GM18867 (cell line): ENCODE results near the gene TMEM221.

ENCODE experiments used
- ATAC-seq: cut with Tn5 transposase; IDR thresholded peaks from one replicate; pipeline ENCODE4 v1.9.1; 2021; ENCODE audit warnings: mild to moderate bottlenecking, moderate library complexity; ENCODE audit not compliant: unreplicated experiment

The TMEM221 gene

DNA sequence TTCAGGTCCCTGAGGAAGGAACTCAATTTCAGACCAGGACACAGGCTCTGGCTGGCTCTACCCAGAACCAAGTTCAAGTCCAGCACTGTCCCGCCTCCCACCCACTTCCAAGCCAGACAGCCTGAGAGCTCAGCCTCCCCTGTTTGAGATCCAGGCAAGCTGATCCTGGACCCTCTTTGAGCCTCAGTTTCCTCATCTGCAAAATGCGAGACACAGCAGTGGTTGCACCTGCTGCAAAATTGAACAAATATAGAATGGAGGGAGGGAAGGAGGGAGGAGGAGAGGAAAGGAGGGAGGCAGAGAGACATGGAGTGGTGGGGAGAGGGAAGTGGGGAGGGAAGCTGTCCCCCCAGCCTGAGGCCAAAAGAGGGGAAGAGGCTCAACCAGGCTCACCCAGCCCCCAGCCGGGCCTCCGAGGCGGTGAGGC is 751 bp downstream of the TMEM221 start:
- ATAC-seq: no peak

DNA sequence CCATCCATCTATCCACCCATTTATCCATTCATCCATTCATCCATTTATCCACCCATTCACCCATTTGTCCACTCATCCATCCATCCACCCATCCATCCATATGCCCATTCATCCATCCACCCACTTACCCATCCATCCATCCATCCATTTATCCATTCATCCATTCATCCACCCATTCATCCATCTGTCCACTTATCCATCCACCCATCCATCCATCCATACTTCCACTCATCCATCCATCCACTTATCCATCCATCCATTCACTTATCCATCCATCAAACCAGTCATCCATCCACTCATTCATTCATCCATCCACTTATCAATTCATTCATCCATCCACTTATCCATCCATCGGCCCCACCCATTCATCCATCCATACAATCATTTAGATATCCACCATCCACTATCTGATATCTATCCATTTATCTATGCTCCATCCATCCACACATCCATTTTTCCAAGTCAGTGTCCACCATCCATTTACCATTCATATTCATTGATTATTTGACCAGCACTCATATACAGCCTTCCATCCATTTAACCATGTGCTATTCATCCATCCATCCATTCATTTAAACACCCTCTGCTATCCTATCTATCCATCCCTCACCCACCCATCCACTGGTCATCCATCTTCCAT is 2.8 kb downstream of the TMEM221 start:
- ATAC-seq: no peak

DNA sequence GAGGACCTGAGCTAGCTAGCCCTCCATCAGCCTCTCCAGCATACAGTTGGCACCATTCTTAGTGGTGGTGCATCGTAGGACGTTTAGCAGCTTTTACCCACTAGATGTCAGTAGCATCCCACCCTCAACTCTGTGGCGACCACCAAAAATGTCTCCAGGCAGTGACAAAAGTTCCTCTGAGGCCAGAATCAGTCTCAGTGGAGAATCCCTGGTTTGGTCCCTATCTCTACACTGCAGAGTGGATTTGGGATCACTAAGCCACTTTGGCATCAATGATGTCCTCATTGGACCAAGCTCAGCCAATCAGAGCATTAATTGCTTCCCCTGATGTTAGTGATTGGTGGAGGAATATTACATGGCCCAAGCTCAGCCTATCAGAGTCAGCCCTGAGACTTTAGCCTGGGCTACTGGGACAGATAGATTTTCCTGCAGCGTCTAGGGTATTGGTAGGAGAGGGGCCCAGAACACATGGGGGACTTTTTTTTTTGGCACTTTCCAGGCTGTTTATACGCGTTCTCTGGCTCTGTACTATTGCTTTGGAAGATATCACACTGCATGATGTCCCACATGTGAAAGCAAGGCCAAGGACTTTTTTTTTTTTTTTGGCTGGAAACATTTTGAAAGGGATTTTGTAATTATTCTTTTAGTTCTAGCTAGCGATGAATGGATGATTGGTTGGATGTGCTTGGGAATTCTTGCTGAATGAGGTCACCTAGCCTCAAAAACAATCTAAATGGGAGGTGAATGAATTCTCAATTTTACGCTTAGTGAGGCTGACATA is 7.0 kb downstream of the TMEM221 start:
- no peak for ATAC-seq

DNA sequence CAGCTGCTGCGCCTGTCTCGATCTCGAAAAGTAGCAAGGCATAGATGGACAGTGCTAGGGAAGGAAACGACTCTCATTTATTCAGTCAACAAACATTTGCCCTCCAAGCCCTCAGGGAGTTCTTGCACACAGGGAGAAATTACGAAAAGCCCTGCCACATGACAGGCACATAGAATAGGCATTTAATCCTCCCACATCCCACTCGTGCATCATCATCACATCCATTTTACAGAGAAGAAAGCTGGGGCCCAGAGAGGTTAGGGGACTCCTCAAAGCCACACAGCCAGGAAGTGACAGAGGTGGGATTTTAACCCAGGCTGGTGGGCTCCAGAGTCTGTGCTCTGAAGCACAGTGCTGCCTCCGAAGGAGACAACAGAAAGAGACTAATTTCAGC is 11.6 kb downstream of the TMEM221 start:
- ATAC-seq: no peak

DNA sequence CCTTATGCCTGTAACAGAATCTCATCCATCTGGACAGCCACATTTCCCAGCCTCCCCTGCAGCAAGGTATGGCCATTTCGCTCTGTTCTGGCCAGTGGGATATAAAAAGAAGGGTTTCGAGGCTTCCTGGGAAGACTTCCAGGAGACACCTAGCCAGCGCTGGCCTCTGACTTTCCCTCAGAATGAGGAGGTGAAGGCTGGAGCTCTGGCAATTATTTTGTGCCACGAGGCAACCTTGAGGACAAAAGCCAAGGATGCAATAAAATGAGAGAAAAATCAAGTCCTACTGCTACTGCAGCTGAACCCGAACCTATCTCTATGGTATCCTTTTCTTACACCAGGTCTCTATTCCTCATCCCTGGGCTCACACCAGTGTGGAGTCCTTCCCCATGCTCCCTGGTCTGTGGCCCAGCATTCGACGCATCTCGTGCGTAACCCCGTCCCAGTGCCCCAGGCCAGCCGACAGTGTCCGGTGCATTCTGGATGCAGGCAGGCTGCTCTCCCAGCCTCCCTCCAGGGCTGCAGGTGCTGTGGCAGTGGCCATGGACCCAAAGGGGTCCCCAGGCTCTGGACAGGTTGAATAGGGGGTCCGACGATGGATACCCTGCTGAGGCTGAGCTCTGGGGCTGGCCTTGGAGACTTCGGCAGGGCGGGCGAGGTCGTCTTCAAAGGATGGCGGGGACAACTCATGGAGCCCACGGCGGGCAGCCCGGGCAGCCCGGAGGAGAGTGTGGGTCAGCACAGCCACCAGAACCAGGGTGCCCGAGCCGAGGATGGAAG is 12.2 kb downstream of the TMEM221 start:
- ATAC-seq: no peak

DNA sequence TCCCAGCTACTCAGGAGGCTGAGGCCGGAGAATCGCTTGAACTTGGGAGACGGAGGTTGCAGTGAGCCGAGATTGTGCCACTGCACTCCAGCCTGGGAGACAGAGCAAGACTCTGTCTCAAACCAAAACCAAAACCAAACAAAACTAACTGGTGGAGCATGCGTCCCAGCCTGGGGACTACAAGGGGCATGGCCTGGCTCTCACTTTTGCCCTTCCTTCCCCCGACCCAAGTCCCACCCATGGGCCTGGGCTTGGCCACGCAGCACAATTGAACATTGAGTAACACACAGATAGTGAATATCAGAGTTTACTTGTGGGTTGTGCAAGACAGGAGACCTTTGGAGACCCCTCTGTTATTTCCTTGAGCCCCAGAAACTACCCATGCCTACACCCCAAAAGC is 13.2 kb downstream of the TMEM221 start:
- no peak for ATAC-seq

DNA sequence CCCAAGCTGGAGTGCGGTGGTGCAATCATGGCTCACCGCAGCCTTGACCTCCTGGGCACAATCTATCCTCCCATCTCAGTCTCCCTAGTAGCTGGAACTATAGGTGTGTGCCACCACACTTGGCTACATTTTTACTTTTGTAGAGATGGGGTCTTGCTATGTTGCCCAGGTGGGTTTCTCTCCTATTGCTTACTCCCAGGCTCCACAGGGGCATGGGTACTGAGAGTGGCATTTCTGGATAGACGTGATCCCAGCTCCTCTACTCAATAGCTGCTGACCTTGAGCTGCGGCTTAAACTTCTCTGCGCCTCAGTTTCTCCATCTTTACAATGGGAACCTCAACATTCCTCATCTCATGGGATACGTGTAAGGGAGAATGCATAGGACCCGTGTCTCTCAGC is 17.1 kb downstream of the TMEM221 start:
- ATAC-seq: no peak

DNA sequence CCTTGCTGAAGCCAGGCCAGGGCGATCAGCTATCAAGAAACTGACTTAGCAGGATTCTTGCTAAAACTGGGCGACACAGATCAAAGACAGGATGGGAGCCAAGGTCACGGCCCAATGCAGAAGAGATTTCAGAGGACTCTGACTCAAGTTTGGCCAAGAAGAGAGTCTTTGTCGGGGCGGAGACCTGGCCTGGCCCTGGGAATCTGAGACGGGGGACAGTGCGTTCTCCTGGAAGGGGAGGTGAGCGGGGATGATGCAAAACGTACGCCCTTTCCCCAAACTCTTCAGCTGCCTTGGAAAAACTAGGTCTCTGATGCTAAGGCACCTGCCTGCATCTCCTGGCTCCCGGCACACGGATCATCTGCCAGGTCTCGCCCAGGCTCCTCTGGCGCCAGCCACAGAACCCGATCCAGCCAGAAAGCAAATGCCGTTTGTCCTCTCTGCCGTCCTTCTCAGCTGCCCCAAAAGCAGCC is 18.8 kb downstream of the TMEM221 start:
- no peak for ATAC-seq

DNA sequence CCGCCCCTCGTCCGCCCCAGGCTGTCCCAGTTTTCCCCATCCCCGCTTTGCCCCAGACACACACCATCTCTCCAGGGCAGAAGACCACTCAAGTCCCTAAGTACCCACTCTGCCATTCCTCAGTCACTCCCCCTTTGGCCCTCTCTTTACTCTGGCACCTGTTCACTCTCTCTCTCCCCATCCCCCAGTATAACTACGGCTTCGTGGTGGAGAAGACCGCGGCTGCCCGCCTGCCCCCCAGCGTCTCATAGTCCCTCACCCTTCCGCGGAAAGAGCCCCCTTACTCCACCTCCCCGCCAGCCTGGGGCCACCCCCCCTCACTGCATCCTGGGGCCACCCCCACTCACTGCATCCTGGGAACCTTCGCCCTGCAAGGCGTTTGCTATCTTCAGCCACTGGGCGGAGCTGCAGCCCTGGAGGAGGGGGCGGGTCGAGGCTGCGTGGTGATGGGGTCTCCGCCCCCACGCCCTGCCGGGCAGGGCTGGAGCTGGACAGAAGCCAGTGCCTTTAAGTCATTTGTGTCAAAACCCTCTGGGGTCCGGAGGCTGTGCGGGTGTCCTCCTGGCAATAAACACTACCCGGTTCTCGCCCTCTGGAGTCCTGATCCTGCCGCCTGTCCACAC is 23.6 kb downstream of the TMEM221 start:
- no peak for ATAC-seq

DNA sequence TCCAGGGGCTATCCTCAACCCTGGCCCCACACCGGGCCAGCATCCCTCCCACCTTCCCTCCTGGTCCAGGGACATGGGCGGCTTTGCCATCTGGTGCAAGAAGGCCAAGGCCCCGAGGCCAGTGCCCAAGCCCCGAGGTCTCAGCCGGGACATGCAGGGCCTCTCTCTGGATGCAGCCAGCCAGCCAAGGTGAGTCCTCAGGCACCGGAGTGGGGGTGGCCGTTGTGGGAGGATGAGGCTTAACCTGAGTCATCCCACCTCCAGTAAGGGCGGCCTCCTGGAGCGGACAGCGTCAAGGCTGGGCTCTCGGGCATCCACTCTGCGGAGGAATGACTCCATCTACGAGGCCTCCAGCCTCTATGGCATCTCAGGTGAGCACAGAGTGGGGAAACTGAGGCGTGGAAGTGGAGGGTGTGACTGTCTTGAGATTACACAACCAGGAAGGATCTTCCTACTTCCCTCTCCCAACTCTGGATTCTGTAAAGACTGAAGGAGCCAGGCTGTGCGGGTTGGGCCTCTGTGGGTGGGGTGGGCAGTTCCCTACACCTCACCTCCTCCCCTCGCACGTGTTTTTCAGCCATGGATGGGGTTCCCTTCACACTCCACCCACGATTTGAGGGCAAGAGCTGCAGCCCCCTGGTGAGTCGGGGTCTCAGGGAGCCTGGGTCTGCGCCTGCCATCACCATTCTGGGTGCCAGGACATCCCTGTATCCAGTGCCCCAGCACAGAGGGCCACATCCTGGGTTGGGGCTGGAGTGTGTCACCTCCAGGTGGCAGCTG is 24.8 kb downstream of the TMEM221 start:
- ATAC-seq: no peak

DNA sequence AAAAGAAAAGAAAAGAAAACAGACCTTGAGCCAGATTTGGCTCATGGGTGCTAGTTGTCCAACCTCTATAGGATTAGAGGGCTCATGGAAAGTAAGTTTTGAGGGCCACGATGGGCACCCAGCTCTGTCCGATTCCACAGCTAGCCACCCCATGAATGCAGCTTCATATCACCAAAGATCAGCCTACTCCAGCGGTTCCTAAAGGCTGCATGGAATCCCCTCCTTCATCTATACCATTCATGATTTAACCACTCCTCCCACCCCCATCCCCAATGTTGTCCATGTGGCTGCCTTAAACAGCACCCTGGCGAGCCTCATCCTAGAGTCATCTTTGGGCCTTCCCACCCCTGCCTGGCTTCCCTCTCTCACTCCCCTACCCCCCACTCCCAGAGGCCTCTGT is 26.5 kb downstream of the TMEM221 start:
- ATAC-seq: no peak

DNA sequence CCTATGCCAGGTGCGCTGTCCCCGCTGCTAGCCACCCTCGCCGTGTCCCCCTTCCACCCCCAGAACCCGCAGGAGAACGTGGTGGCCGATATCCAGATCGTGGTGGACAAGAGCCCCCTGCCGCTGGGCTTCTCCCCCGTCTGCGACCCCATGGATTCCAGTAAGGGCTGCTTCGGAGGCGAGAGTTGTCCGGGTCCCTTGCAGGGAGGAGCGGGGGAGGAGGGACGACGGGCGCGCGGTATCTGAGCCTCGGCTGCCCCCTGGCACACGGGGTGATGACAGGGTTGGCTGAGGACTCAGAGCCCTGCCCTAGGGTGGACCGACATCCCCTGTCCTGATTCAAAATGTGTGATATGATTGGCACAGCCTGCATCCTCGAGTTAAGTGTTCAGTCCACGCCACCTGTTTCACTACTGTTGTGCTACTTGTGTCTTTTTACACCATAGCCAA is 28.0 kb downstream of the TMEM221 start:
- ATAC-seq: peak; percentile 13

DNA sequence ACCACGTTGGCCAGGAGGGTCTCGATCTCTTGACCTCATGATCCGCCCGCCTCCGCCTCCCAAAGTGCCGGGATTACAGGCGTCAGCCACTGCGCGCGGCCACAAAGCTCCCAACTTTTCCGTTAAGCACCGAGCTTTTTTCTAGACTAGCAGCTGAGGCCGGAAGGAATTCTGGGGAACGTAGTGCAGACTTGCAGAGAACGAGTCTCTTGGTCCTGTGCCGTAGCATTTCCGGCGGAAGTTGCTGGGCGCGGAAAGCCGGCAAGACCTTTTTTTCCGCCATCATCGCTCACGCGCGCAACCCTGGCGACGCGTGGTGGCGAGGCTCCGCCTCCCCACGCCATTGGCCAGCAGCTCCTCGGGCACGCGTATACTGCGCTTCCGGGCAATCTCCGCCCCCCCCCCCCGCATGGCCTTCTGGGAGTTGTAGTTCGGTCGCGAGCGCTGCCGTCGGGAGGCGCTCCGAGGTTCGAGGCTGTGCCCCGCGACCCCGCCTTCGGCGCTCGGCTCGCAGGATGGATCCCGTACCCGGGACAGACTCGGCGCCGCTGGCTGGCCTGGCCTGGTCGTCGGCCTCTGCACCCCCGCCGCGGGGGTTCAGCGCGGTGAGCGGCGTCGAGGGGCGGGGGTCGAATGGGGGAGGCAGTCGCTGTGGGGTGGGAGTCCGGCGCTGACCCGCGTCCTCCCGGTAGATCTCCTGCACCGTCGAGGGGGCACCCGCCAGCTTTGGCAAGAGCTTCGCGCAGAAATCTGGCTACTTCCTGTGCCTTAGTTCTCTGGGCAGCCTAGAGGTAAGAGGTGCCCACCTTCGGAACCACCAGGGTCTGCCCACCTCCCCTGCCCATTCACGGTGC is 28.6 kb downstream of the TMEM221 start, which contains the start of gene MVB12A:
Gene MVB12A, plus strand, starts transcription at position 427 of the 854 bp plus-strand sequence. Its CDS starts 89 bp downstream, at position 516.
- peak; percentile 89 for ATAC-seq

DNA sequence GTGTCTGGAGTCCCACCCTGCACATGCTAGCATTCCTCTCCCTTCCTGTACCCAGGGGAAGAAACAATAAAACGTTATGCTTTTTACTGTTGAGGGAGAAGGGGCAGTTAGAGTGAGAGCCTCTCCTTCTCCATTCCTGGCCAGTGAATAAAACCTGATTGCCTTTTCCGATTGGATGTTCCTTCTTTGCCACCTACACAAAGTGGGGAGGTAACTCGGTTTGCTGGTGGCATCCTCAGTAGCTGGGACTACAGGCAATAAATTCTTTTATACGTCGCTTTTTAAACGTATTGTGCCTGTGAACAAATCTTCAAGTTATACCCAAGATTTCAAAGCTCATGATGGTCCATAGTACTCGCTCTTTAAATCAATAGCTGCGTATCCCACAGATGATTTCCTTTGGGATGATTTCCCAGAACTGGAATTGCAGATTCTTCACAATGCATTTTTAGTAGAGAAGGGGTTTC is 29.3 kb downstream of the TMEM221 start:
- no peak for ATAC-seq

DNA sequence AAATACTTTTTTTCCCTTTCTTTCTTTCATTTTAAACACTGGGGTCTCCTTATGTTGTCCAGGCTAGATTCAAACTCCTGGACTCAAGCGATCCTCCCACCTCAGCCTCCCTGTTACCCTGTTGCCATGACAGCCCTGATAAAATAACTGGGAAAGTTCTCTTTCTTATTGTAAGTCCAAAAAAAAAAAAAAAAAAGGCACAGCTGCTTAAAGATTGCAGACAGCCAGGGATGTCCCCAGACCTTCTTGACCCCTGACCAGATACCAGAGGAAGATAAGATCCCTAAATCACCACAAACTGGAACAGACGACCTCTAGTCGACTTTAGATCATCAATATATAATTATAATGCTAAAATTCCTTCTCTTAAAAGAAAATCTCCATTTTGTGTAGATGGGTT is 29.8 kb downstream of the TMEM221 start:
- ATAC-seq: no peak

DNA sequence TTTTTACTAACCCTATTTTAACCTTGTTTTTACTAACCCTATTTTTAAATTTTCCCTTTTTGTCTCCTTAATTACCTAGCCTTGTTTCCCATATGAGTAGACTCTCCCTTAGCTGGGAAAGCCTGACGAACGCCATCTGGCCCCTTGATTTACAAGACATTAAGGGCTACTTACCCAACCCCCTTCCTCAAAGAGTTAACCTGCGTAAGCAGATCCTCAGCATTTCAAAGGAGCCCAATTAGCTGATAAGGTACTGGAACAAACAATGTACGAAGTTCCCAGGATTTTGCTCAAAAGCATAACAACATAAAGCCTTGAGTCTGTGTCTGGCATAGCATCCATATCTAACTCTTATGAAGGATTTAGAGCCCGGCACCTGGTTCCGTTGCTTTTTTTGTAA is 33.3 kb downstream of the TMEM221 start:
- no peak for ATAC-seq

DNA sequence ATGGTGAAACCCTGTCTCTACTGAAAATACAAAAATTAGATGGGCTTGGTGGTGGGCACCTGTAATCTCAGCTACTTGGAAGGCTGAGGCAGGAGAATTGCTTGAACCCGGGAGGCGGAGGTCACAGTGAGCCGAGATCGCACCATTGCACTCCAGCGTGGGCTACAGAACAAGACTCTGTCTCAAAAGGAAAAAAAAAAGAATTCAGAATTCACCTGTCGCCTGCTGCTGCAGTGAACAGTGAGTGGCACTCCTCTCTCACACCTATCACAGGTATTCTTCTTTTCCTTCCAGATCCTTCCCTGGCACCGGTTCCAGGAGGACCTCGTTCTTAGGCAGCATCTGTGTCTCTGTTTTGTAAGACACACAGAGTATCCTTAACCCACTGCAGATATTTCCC is 34.4 kb downstream of the TMEM221 start:
- ATAC-seq: no peak

DNA sequence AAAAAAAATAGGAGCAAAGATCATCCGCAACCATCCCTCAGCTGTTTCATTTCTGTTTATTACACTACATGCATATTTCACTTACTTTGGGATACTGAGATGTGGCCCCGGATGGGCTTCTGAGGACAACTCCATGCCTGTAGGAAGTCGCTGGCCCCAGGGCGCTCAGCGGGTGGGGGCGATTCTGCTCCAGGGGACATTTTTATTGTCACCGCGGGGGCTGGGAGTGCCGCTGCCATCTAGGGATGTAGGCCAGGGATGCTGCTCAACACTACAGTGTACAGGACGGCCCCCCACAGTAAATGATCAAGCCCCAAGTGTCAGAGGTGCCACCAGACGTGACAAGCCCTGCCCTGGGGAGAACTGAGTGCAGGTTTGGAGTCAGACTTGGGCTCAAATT is 36.7 kb downstream of the TMEM221 start:
- ATAC-seq: no peak

DNA sequence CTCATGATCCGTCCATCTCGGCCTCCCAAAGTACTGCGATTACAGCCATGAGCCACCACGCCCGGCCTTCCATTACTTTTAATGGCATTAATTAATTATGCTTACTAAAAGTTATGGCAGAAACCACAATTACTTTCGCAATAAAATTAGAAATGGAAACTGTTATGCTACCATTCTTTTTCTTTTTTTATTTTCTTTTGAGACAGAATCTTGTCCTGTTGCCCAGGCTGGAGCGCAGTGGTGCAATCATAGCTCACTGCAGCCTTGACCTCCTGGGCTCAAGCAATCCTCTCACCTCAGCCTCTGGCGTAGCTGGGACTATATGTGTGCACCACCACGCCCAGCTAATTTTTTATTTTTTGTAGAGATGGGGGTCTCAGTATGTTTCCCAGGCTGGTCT is 38.5 kb downstream of the TMEM221 start:
- no peak for ATAC-seq
